SH-SY5Y (cell line): ENCODE results near the gene GBP5.

ENCODE experiments used
- GATA2 ChIP-seq: IDR thresholded peaks from 2 replicates; pipeline ENCODE4 v1.6.1; 2011; ENCODE audit warnings: mild to moderate bottlenecking, low read depth, low read length
- GATA3 ChIP-seq: IDR thresholded peaks from 2 replicates; pipeline ENCODE4 v1.6.1; 2011; ENCODE audit warnings: low read depth, mild to moderate bottlenecking, low read length, moderate library complexity

GBP5 gene

DNA sequence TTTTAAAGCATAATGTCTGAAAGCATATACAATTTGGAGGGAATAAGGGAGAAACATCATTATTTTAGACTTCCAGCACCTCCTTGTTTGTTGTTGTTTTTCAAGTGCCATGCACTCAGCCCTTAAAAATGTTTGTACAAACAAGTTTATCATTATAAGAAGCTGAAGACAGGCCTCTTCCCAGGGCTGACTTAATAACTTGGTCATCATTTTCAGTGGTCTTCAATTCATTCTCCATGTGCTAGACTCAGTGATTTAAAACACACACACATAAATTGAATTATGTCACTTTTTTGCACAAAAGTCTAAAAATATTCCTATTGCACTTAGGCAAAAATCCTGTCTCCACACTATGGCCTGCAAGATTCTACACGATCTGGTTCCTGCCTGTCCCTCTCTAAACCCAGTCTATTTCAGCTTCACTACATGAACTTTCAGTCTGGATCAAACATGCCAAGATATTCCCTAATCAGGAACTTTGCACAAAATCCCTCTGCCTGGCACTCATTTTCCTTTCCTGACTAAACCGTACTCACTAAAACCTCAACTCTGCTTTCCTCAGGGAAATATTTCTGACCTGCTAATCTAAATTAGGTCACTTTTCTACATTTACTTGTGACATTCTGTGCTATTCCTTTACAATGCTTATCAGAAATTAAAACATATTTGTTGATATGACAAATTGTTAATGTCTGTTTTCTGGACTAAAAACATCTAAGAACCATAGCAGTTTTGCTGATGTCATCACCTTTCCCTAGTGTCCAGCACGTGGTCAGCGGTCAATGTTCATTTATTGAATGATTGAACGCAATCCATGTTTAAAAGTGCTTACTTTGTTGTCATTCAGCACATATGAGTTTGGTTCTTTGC, 14.8 kb upstream of the GBP5 start:
- no peak for TF ChIP-seq GATA2

DNA sequence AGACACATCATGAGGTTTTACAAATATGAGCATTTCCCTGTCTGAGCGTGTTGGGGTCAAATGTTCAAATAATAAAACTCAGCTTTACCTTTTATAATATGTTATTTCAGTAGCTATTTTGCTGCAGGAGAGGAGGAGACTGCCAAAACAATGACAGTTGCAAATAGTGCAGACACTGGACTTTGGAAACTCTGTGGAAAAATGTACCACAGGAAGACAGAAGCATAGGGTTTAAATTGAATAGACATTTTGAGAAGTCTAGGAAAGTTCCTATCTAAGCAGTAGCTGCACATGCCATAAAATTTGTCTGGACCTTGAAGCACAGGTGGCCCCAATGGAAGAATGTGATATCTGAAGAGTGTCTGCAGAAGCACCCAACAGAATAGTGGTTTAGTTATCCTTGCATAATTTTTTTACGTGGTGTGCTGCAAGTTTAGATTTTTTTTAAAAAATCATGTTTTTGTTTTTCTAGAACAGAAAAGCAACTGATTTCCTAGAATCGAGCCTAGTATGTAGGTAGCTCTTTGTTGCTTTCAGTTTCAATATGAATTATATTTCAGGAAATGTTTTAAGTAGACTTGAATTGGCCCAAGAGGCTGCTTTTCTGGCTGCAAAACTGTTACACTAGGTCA, 14.0 kb upstream of the GBP5 start:
- TF ChIP-seq GATA2 (no peak), GATA3 (no peak)

DNA sequence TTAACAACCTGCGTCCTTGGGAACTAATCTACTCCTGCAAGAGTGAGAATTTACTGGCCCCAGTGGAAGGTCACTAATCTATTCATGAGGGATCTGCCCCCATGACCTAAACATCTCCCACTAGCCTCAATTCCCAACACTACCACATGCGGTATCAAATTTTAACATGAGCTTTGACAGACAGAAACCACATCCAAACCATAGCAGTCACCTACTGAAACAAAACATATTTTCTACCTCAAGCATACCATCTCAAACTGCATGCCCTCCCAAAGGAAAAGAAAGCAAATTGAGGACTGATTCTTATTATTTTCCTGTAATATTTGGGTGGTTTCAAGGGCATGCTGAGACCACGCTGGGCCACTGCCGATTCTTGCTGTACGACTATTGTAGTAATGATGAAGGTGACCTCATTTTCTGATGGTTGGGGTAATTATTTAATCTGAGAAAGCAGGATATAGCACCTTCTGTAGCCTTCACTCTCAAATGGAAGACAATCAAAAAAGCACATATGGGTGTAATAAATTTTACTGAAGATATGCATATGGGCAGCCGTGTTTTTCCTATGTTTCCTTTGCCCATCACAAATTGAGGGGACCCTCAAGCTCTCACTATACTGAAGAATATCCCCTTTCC, 13.2 kb upstream of the GBP5 start:
- TF ChIP-seq GATA3 = no peak
- TF ChIP-seq GATA2 = no peak

- TF ChIP-seq GATA3 (no peak), GATA2 (no peak)
These were observed 8.1 kb upstream of the GBP5 start for GRCh38 chr1:89280766-89281165.

DNA sequence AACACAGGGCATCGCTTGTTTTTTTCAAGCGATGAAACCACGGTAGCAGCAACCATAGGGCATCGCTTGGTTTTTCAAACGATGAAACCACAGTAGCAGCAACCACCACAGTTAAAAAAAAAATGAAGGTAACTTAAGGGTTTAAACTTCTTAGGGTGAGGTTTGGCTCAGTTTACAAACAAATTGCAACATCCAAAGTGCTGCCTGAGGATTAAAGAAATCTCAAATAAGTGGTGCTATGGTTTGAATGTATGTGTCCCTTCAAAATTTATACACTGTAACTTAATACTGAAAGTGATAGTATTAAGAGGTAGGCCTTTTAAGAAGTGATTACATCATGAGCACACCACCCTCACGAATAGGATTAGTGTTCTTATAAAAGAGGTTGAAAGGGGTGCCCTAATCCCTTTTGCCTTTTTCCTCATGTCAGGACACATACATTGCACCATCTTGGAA, 6.4 kb upstream of the GBP5 start:
- TF ChIP-seq GATA2 (no peak), GATA3 (no peak)

DNA sequence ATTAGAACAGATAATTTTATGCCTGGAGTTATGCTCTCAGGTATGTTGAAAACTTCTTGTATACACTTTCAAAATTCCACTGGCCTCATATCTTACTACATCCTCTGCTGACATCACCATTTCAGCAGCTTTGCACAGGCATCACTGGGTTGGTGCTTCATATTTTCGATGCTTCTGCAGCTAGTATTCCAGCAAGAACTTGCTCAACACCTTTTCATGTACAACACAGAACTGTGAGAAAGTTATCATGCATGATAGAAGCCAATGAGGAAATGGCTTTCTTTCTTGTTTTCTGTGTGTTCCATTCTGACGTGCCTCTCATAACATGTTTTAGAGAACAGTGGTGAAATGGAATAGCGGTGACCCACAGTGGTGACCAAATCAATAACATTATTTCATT, 5.1 kb upstream of the GBP5 start:
- no peak for TF ChIP-seq GATA2
- TF ChIP-seq GATA3 = no peak

DNA sequence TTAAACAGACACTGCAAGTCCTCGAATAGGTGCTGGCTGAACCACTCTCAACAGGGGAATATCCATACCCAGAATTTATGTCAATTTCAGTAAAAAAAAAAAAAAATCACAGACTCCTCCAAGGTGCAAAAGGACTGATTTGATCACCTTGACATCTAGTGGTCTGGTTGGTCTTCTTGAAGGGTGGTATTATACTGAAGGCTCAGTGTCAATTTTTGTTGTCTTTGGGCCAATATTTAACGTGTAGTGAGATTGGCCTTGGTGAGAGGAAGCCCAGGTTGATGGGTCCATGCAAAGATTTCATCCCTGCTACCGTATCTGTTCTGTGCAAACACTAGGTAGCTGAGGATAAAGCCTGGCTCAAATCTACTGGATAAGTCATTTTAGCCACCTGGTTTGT, 4.0 kb upstream of the GBP5 start:
- TF ChIP-seq GATA3 = no peak

DNA sequence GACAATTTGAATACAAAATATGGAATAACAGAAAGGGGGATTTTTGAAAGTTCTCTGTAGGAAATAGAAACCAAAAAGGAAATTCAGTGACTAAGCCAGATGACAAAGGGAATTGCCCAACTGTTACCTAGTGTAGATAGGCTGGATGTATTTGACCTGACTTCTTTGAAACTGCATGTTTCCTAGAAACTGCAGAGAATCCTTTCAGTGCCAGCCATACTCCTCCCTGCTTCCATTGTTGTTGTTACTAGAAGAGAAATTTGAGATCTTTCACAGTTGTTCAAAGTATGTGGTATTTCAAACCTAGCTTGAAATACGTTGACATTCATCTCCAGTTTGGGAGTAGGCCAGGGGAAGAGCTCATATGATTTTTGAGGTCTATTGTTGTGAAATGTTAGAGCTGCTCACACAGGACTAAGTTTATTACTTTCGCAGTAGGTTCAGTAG, 1.8 kb upstream of the GBP5 start:
- no peak for TF ChIP-seq GATA2
- TF ChIP-seq GATA3 = no peak

- TF ChIP-seq GATA3 (no peak), GATA2 (no peak)
These were observed 691 bp upstream of the GBP5 start for GRCh38 chr1:89273324-89273778.

GRCh38 chr1:89271341-89272015, 1.2 kb downstream of the GBP5 start:
- TF ChIP-seq GATA2 = no peak
- no peak for TF ChIP-seq GATA3

DNA sequence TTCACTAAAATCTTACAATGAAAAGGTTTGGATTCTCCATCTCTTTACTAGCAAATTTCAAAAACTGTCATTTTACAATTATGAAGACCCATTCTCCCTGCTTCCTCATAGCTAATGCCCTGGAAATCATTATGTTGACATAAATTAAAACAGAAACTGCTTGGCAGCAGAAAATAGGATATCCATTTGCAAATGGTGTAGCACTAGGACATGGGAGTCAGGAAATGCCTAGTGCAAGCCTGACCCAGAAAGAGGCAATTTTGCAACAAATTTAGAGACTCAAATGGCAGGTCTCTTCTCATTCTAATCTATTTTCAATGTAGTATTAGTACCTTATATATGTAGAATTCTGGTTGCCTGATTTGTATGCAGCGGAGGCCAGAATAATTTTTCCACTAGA, 2.2 kb downstream of the GBP5 start:
- TF ChIP-seq GATA2 (no peak), GATA3 (no peak)

GRCh38 chr1:89269277-89269676, 3.4 kb downstream of the GBP5 start:
- TF ChIP-seq GATA2 = no peak
- no peak for TF ChIP-seq GATA3

- TF ChIP-seq GATA2 = no peak
- TF ChIP-seq GATA3 = no peak
These were observed 10.0 kb downstream of the GBP5 start for GRCh38 chr1:89262643-89263042.

GRCh38 chr1:89261926-89262515, 10.6 kb downstream of the GBP5 start:
- no peak for TF ChIP-seq GATA2
- TF ChIP-seq GATA3 = no peak

DNA sequence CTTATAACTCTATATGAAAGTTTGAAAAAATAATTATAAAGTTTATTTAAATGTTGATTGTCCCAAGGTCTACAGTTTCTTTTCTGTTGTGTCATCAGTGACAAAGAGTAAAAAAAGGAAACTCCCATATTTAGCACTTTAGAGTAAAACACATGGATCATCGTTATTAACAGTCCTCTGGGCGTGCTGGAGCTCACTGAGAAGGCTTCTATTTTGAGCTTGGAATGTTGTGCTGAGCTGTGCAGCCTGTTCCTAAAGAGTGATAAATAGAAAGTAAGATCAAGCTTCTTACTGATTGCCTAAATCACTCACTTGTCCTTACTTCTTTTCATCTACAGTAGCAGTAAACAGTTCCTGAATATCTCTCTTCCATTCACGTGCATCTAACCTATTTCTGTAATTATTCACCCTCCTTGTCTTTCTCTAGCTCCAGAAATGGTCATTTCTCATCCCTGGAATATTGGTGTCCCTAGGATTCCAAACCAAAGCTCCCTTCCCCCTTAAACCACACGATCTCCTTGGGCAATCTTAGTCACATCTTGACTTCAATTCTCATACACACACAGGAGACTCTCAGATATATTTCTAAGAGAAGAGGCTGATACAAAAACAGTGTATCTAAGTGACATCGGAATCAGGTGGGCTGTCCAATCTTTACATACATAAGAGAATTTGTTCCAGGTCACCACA, 11.9 kb downstream of the GBP5 start:
- TF ChIP-seq GATA3 (no peak), GATA2 (no peak)
